Ovary (tissue), 9 donors: ENCODE results near the gene UBE2E1. TPM values are rescaled to one million over a fixed set of nuclear protein-coding genes. Genes with fewer than 3 reads are reported as not detected.

Experiments
- DNase-seq, 5 donors: peaks; one replicate each; pipeline ENCODE4 v3.0.0-alpha.2; 2019 to 2020
- H3K27ac ChIP-seq, 2 donors: fragments of 200-600 bp; one replicate each; pipeline versions ENCODE4 v1.5.1 to v1.8.0; 2019 to 2022
- H3K27me3 ChIP-seq: fragments of 200-600 bp; one replicate; pipeline ENCODE4 v1.8.0; 2022
- H3K36me3 ChIP-seq: fragments of 200-600 bp; sonication (generic); one replicate; pipeline ENCODE4 v1.5.1; 2019
- H3K4me1 ChIP-seq: one replicate; pipeline ENCODE4 v1.8.1; 2013; ENCODE audit warnings: mild to moderate bottlenecking, moderate library complexity; ENCODE audit not compliant: insufficient read depth
- H3K4me3 ChIP-seq: fragments of 200-600 bp; sonication (generic); one replicate; pipeline ENCODE4 v1.5.1; 2017
- H3K9me3 ChIP-seq, 2 donors: fragments of 200-600 bp in 1 of 2; sonication (generic) in 1 of 2; one replicate each; pipeline versions ENCODE4 v1.5.1 to v1.8.1; 2013 to 2019; ENCODE audit warnings: mild to moderate bottlenecking in 1 of 2, moderate library complexity in 1 of 2
- EP300 ChIP-seq: sonication (generic); formaldehyde crosslinking; IDR thresholded peaks from one replicate; pipeline ENCODE4 v1.6.1; 2017; ENCODE audit warnings: antibody characterized with exemption
- POLR2A ChIP-seq: fragments of 450-650 bp; IDR thresholded peaks from one replicate; pipeline ENCODE4 v1.6.1; 2017; ENCODE audit warnings: antibody characterized with exemption, mild to moderate bottlenecking, moderate library complexity
- WGBS, 3 donors: extraction: QIAGEN DNeasy Blood & Tissue Kit in 1 of 3; methylation state at CpG; one replicate each; pipeline versions ENCODE4 v1.1.5 to v1.1.7; 2013 to 2017; 5-methylcytosine and 5-hydroxymethylcytosine counted together
- intact Hi-C, 4 donors: fragments of 100-400 bp; cut with DNase I; formaldehyde crosslinking; loops; one replicate each; pipeline versions ENCODE4 v1.11.0 to v1.15.1; 2022 to 2023
- polyA plus RNA-seq, 2 donors: library from polyadenylated mRNA; stranded (reverse); fragments of 200-250 nt in 1 of 2; fragments of 350-450 nt in 1 of 2; fragmentation: Illumina TruSeq in 1 of 2; extraction: RNeasy Lipid Tissue Mini Kit (QIAGEN cat#74804) in 1 of 2; gene quantifications; one replicate each; pipeline ENCODE4 v1.2.3, GENCODE V29; 2013 to 2014
- total RNA-seq, 7 donors: library from RNA; depleted of rRNA in 2 of 7; stranded (reverse); fragments of >200 nt in 2 of 7; fragmentation: NEBNext Ultra II Directional in 3 of 7; extraction: Animal tissue kit (Norgen Biotek cat#: 25700) in 3 of 7; gene quantifications; one replicate each; pipeline versions ENCODE4 v1.1.0 to v1.2.4, GENCODE V29; 2016 to 2023
- TF ChIP-seq, protein P1 (sequence below), 3 donors: fragments of 450-650 bp in 2 of 3; fragments of 200-600 bp in 1 of 3; IDR thresholded peaks; one replicate each; pipeline versions ENCODE4 v1.5.1 to v1.8.0; 2016 to 2022; ENCODE audit warnings: antibody characterized with exemption in 3 of 3, mild to moderate bottlenecking in 1 of 3
- donor health status: DM: no; HTN: no; CAD: no; lungs with moderate emphysema.
- donor health status: DM: no; HTN: no; CAD: no.
- donor health status: Bipolar disorder and iron deficiency.
- donor health status: DM: yes; HTN: yes; CAD: no.
- donor health status: DM: no; HTN: no; CAD: no.
- donor health status: DM: yes; HTN: yes; CAD: no.

Gene UBE2E1
- total and polyA plus RNA-seq, 9 donors: 65.2 to 133 (median 76.7) TPM

GRCh38 chr3:23798876-23799275, 6.9 kb upstream of the UBE2E1 start:
- TF ChIP-seq POLR2A (no peak), EP300 (no peak)
- no peak overlapping the region for H3K4me3 ChIP-seq
- H3K36me3 ChIP-seq: no peaks in the 10 kb centered on the region
- H3K9me3 ChIP-seq: no peaks in the 10 kb centered on the region
- no peak overlapping the region for H3K27ac ChIP-seq
- WGBS, 3 donors: 80 to 94% (median 93%) methylated on average over 3 of the region's 3 CpGs
- H3K27me3 ChIP-seq: no peaks in the 10 kb centered on the region
- DNase-seq: no peak
- H3K4me1 ChIP-seq: no peaks in the 10 kb centered on the region
- intact Hi-C loops: loop anchor here in 1 of 4 donors (10.0 kb wide), 1 partner anchor 614 kb away; no protein-coding TSS in a partner anchor

GRCh38 chr3:23800731-23801130, 5.0 kb upstream of the UBE2E1 start:
- H3K36me3 ChIP-seq: no peaks in the 10 kb centered on the region
- DNase-seq: no peak
- H3K4me3 ChIP-seq: no peak overlapping the region
- H3K4me1 ChIP-seq: no peaks in the 10 kb centered on the region
- TF ChIP-seq EP300: no peak
- TF ChIP-seq, protein P1, sequence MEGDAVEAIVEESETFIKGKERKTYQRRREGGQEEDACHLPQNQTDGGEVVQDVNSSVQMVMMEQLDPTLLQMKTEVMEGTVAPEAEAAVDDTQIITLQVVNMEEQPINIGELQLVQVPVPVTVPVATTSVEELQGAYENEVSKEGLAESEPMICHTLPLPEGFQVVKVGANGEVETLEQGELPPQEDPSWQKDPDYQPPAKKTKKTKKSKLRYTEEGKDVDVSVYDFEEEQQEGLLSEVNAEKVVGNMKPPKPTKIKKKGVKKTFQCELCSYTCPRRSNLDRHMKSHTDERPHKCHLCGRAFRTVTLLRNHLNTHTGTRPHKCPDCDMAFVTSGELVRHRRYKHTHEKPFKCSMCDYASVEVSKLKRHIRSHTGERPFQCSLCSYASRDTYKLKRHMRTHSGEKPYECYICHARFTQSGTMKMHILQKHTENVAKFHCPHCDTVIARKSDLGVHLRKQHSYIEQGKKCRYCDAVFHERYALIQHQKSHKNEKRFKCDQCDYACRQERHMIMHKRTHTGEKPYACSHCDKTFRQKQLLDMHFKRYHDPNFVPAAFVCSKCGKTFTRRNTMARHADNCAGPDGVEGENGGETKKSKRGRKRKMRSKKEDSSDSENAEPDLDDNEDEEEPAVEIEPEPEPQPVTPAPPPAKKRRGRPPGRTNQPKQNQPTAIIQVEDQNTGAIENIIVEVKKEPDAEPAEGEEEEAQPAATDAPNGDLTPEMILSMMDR (IDR thresholded peaks at IDR 0.05): peak in 1 of 3 donors; percentile 32
- no peak for TF ChIP-seq POLR2A
- H3K27ac ChIP-seq: no peak overlapping the region
- 47 to 54% (median 53%) methylated on average over 3 of the region's 3 CpGs for WGBS, 3 donors
- no peaks in the 10 kb centered on the region for H3K27me3 ChIP-seq
- no peaks in the 10 kb centered on the region for H3K9me3 ChIP-seq
- intact Hi-C loops: no loop called here

DNA sequence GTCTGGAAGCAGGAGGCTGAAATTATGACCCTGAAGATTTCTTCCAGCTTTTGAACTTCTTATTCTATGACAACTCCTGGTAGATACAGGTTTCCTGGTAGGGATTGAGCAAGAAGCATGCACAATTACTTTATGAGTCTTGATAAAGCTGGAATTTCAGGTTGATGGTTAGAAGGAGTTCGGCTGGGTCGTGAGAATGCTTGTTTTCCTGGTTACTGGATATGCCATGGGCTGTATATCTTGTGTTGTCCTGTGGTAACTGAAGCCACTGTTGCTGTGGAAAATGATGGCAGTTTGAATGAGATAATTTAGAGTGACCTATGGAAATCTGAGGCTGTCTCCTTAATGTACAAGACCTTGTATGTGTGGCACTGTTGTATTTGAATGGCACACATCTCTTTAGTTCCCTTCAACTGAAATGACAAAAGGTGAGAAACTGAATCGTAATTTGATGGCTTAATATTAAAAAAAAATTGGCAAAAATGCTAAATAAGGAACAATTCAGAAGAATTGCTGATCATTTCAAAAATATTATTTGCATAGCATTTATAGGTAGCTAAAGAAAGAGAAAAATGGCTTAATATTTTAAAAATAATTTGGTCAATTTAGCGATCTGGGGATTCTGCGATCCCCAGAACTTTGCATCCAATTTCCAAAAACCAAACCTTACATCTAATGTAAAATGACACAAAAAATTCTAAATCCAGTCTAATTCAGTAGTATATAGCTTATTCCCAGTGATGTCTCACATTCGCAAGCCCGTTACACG, 1.1 kb upstream of the UBE2E1 start:
- H3K4me1 ChIP-seq: no peaks in the 10 kb centered on the region
- no peak overlapping the region for H3K27ac ChIP-seq
- H3K36me3 ChIP-seq: no peaks in the 10 kb centered on the region
- intact Hi-C loops: no loop called here
- no peak for DNase-seq
- no peak for TF ChIP-seq POLR2A
- TF ChIP-seq, protein P1 (IDR thresholded peaks at IDR 0.05): no peak
- H3K4me3 ChIP-seq: no peak overlapping the region
- H3K27me3 ChIP-seq: no peaks in the 10 kb centered on the region
- WGBS, 3 donors: 85 to 88% (median 87%) methylated on average over 8 of the region's 8 CpGs
- no peaks in the 10 kb centered on the region for H3K9me3 ChIP-seq

- intact Hi-C loops: no loop called here
- TF ChIP-seq, protein P1 (IDR thresholded peaks at IDR 0.05): no peak
- TF ChIP-seq EP300 (no peak), POLR2A (no peak)
- no peaks in the 10 kb centered on the region for H3K36me3 ChIP-seq
- H3K4me1 ChIP-seq: no peaks in the 10 kb centered on the region
- no peak overlapping the region for H3K27ac ChIP-seq
- no peaks in the 10 kb centered on the region for H3K9me3 ChIP-seq
- H3K4me3 ChIP-seq: peak overlapping the region; percentile 80
- 36 to 49% (median 41%) methylated on average over 7 of the region's 7 CpGs for WGBS, 3 donors
- H3K27me3 ChIP-seq: no peaks in the 10 kb centered on the region
- no peak for DNase-seq
These were observed 534 bp upstream of the UBE2E1 start for GRCh38 chr3:23805210-23805632.
